GM12873 (cell line): ENCODE results near the gene CERS1.

ENCODE experiments used
- TF ChIP-seq, protein P1 (sequence below): IDR thresholded peaks from 2 replicates; pipeline ENCODE4 v1.5.1; 2012; ENCODE audit warnings: low read depth, mild to moderate bottlenecking, moderate library complexity, low read length, control low read depth; ENCODE audit not compliant: insufficient read depth; ENCODE audit errors: missing control alignments

CERS1 gene

GRCh38 chr19:18894254-18895037 lies 1.5 kb downstream of the CERS1 start:
- TF ChIP-seq, protein P1, sequence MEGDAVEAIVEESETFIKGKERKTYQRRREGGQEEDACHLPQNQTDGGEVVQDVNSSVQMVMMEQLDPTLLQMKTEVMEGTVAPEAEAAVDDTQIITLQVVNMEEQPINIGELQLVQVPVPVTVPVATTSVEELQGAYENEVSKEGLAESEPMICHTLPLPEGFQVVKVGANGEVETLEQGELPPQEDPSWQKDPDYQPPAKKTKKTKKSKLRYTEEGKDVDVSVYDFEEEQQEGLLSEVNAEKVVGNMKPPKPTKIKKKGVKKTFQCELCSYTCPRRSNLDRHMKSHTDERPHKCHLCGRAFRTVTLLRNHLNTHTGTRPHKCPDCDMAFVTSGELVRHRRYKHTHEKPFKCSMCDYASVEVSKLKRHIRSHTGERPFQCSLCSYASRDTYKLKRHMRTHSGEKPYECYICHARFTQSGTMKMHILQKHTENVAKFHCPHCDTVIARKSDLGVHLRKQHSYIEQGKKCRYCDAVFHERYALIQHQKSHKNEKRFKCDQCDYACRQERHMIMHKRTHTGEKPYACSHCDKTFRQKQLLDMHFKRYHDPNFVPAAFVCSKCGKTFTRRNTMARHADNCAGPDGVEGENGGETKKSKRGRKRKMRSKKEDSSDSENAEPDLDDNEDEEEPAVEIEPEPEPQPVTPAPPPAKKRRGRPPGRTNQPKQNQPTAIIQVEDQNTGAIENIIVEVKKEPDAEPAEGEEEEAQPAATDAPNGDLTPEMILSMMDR, result no peak

DNA sequence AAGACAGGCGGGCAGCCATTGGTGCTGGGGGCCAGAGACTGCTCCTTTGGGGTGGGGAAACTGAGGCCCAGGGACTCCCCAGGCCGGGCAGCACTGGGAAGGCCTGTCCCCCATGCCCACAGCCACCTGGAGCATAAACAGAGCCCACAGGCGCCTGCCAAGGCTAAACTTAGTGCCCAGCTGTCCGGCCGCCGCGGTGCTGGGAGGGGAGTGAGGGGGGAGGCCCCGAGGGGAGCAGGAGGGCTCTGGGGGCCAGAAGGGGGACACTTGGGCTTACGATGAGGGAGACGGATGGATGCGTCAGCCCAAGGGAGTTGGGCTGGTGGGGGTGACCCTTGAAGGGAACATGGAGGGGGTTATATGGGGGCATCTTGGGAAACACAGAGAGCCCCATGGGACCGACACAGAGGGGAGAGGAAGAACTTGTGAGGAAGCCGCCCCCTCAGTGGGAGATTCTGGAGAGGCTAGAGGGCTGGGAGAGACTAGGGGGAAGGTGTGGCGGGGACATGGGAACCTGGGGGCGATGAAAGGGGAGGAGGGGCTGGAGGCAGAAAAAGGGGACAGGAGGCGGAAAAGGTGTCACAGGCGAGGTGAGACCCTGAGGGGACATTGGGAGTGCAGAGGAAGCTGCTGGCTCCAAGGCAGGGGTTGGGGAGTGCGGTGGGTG lies 2.2 kb downstream of the CERS1 start:
- TF ChIP-seq, protein P1, result no peak

DNA sequence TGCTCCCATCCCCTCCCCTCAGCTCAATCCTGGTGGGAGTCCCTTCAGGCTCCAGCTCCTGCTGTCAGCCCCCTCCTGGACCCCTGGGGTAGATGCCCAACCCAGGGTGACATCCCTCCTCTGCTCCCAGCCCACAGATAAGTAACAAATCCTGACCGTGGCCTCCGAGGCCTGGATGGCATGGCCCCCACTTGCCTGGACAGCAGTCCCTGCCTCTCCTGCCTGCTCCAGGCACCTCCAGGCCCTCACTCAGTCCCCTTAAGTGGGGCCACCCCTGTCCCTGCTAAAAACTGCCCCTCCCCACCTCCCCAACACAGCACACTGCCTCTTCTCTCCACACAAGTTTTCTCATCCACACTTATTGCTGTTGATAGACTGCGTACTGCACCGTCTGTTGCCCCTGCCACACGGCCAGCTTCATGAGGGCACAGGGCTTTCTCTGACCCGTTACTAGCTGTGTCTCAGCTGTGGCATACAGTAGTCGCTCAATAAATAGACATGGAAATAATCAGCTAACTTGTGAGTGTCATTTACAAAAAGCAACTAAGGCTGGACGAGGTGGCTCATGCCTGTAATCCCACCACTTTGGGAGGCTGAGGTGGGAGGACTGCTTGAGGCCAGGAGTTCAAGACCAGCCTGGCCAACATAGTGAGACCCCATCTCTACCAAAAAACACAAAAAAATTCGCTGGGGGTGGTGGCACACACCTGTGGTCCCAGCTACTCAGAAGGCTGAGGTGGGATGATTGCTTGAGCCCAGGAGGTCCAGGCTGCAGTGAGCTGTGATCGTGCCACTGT lies 5.8 kb downstream of the CERS1 start:
- TF ChIP-seq, protein P1, result no peak

DNA sequence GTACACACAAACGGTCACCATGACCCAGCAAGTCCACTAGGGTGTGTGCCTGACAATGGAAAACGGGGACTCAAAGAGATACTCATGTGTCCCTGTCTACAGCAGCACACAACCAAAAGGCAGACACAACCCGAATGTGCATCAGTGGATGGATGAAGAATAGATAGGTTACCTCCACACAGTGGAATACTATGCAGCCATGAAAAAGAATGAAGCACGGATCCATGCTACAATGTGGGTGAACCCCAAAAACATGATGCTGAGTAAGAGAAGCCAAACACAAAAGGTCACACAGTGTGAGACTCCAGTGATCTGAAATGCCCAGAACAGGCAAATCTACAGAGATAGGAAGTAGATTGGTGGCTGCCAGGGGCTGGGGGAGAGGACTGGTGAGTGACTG lies 9.0 kb downstream of the CERS1 start:
- TF ChIP-seq, protein P1, result no peak

DNA sequence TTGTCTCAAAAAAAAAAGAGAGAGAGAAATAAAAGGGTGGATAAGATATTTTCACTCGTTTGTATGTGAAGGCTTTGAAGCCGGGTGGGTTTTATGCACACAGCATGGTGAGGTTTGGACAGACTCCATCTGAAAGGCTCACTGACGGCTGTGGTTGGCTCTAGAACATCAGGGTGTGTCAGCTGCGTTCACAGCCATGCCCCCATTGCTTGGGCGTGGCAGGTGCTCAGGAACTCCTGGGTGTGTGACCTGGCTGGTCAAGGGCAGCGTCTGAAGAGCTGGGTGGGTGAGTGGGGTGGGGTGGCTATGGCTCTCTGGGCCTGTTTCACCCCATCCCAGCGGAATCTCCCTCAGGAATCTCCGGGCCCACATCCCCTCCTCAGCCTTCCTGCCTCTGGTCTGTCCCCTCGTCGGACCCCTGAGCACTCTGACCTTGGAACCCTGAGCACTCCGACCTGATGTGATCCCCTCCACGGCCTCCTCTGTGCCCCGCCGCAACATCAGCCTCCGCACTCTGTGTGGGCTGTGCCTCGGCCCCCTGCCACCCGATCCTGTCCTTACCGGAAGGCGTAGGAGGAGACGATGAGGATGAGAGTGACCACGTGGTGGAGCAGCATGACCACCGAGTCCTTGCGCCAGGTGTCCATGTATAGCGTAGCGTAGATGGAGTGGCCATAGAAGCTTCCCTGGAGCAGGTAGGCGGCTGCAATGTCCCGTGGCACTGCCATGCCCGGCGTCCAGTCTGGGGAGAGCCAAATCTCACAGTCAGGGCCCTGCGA lies 12.2 kb downstream of the CERS1 start:
- TF ChIP-seq, protein P1, result no peak

GRCh38 chr19:18881491-18881890 lies 14.5 kb downstream of the CERS1 start:
- TF ChIP-seq, protein P1, result no peak
